SK-N-SH (cell line): ENCODE data around the gene PTGDR2.

Experiments used
- CTCF ChIP-seq: fragments of 200-600 bp; sonication (generic); IDR thresholded peaks from 2 replicates; pipeline ENCODE4 v1.6.1; 2017; ENCODE audit warnings: antibody characterized with exemption, mild to moderate bottlenecking, moderate library complexity
- EP300 ChIP-seq, 2 experiments: IDR thresholded peaks; 2 replicates each; pipeline versions ENCODE4 v1.4.0 to v1.6.1; 2012; ENCODE audit warnings: borderline replicate concordance in 1 of 2, low read depth in 1 of 2, low read length in 1 of 2
- FOSL2 ChIP-seq: IDR thresholded peaks from 2 replicates; pipeline ENCODE4 v1.4.0; 2012; ENCODE audit warnings: low read depth, mild to moderate bottlenecking, moderate library complexity, borderline replicate concordance
- FOXJ3 ChIP-seq: sonication (generic); formaldehyde crosslinking; IDR thresholded peaks from 2 replicates; pipeline ENCODE4 v1.5.1; 2020; ENCODE audit warnings: mild to moderate bottlenecking, missing genetic modification reagents
- FOXM1 ChIP-seq: IDR thresholded peaks from 2 replicates; pipeline ENCODE4 v1.4.0; 2012; ENCODE audit warnings: low read depth, mild to moderate bottlenecking
- MEF2A ChIP-seq: IDR thresholded peaks from 2 replicates; pipeline ENCODE4 v1.4.0; 2012; ENCODE audit warnings: low read depth, borderline replicate concordance
- NRF1 ChIP-seq: IDR thresholded peaks from 2 replicates; pipeline ENCODE4 v1.6.1; 2012; ENCODE audit warnings: low read depth, mild to moderate bottlenecking, low read length
- RCOR1 ChIP-seq: fragments of 150-350 bp; IDR thresholded peaks from 2 replicates; pipeline ENCODE4 v1.6.1; 2017; ENCODE audit warnings: antibody characterized with exemption, low read length
- TCF12 ChIP-seq: IDR thresholded peaks from 2 replicates; pipeline ENCODE4 v1.4.0; 2012

- TF ChIP-seq FOXM1 (no peak), CTCF (no peak), NRF1 (no peak), MEF2A (no peak), FOSL2 (no peak), FOXJ3 (no peak), TCF12 (no peak), RCOR1 (no peak), EP300 (IDR thresholded peaks at IDR 0.05; ENCODE audit: borderline replicate concordance in 1 of 2, low read depth in 1 of 2, low read length in 1 of 2) (no peak)
Observed at GRCh38 chr11:60857378-60858232, 1.9 kb upstream of the PTGDR2 start.
